IMR-90 (cell line): ENCODE data around the gene PSD2. TPM values are rescaled to one million over a fixed set of nuclear protein-coding genes. Genes with fewer than 3 reads are reported as not detected.

ENCODE experiments used
- ATAC-seq: fragments of 200-7000 bp; cut with Tn5 transposase; 2 replicates; pipeline ENCODE4 v1.9.1; 2020; ENCODE audit warnings: low read depth, mild to moderate bottlenecking, moderate library complexity
- BruUV-seq: library from RNA; stranded (reverse); fragments of 400-500 nt; replicated peaks from 2 replicates; lab custom pipeline; 2021; lab: Mats Ljungman, UMichigan
- CTCF ChIA-PET: fragments of 300-600 bp; formaldehyde crosslinking; extraction: SDS; loops from one replicate; lab custom pipeline; 2021; ENCODE audit warnings: antibody characterized with exemption; lab: Yijun Ruan, JAX
- POLR2A ChIA-PET: fragments of 300-600 bp; sonication (Branson Sonifier 250); formaldehyde crosslinking; loops from one replicate; lab custom pipeline; 2022; ENCODE audit warnings: antibody characterized with exemption; ENCODE audit not compliant: unreplicated experiment; lab: Charles Lee
- DNase-seq: peaks from one replicate; pipeline ENCODE4 v3.0.0; 2013
- H2AFZ ChIP-seq: replicated peaks from 2 replicates; pipeline ENCODE3; 2013; ENCODE audit warnings: low read length, mild to moderate bottlenecking; ENCODE audit not compliant: poor library complexity
- H2AK5ac ChIP-seq: 2 replicates; pipeline ENCODE4 v1.6.1; 2013; ENCODE audit warnings: low read depth, low read length, inconsistent platforms
- H2AK9ac ChIP-seq: replicated peaks from 2 replicates; pipeline ENCODE3; 2013; ENCODE audit warnings: mild to moderate bottlenecking, low read depth, low read length, moderate library complexity; ENCODE audit not compliant: poor library complexity
- H2BK120ac ChIP-seq: 2 replicates; pipeline ENCODE4 v1.6.1; 2013; ENCODE audit warnings: low read depth, low read length, inconsistent platforms
- H2BK15ac ChIP-seq: 3 replicates; pipeline ENCODE4 v1.6.1; 2013; ENCODE audit warnings: low read depth, low read length, inconsistent platforms
- H2BK20ac ChIP-seq: 2 replicates; pipeline ENCODE4 v1.6.1; 2013; ENCODE audit warnings: low read depth, mild to moderate bottlenecking, inconsistent platforms, low read length, moderate library complexity
- H2BK5ac ChIP-seq: 2 replicates; pipeline ENCODE4 v1.6.1; 2013; ENCODE audit warnings: mild to moderate bottlenecking, low read depth, low read length, inconsistent platforms; ENCODE audit not compliant: poor library complexity, severe bottlenecking
- H3K14ac ChIP-seq: replicated peaks from 2 replicates; pipeline ENCODE4 v1.6.1; 2013; ENCODE audit warnings: low read depth, low read length, inconsistent platforms
- H3K18ac ChIP-seq: 2 replicates; pipeline ENCODE4 v1.6.1; 2013; ENCODE audit warnings: low read depth, low read length, control low read depth
- H3K23ac ChIP-seq: 2 replicates; pipeline ENCODE4 v1.6.1; 2013; ENCODE audit warnings: low read depth, low read length, inconsistent platforms
- H3K27ac ChIP-seq: 2 replicates; pipeline ENCODE4 v1.5.1; 2013; ENCODE audit warnings: mild to moderate bottlenecking, control low read depth, low read length; ENCODE audit not compliant: insufficient read depth
- H3K27me3 ChIP-seq: 2 replicates; pipeline ENCODE4 v1.6.1; 2013; ENCODE audit warnings: low read length; ENCODE audit not compliant: control insufficient read depth, insufficient read depth
- H3K36me3 ChIP-seq: 2 replicates; pipeline ENCODE4 v1.6.1; 2013; ENCODE audit warnings: low read length, mixed read lengths; ENCODE audit not compliant: control insufficient read depth, insufficient read depth
- H3K4ac ChIP-seq: 2 replicates; pipeline ENCODE4 v1.6.1; 2013; ENCODE audit warnings: low read depth, low read length, inconsistent platforms
- H3K4me1 ChIP-seq: 2 replicates; pipeline ENCODE4 v1.6.1; 2013; ENCODE audit warnings: low read length, mixed read lengths; ENCODE audit not compliant: control insufficient read depth, insufficient read depth
- H3K4me2 ChIP-seq: 2 replicates; pipeline ENCODE4 v1.6.1; 2013; ENCODE audit warnings: low read depth, mild to moderate bottlenecking, control low read depth, low read length, moderate library complexity
- H3K4me3 ChIP-seq: 2 replicates; pipeline ENCODE4 v1.5.1; 2013; ENCODE audit warnings: low read depth, mild to moderate bottlenecking, control low read depth, low read length, moderate library complexity; ENCODE audit not compliant: insufficient read depth
- H3K56ac ChIP-seq: 2 replicates; pipeline ENCODE4 v1.6.1; 2013; ENCODE audit warnings: low read length, inconsistent platforms; ENCODE audit not compliant: insufficient read depth; ENCODE audit errors: extremely low read depth
- H3K79me1 ChIP-seq, 2 experiments: 2 replicates each; pipeline ENCODE4 v1.6.1; 2013; ENCODE audit warnings: low read length in 2 of 2, inconsistent platforms in 1 of 2, low read depth in 1 of 2
- H3K9ac ChIP-seq: 2 replicates; pipeline ENCODE4 v1.6.1; 2013; ENCODE audit warnings: low read depth, low read length, control low read depth
- H3K9me1 ChIP-seq: 2 replicates; pipeline ENCODE4 v1.6.1; 2013; ENCODE audit warnings: low read length, inconsistent platforms; ENCODE audit not compliant: insufficient read depth
- H3K9me3 ChIP-seq: 2 replicates; pipeline ENCODE4 v1.6.1; 2013; ENCODE audit warnings: low read length; ENCODE audit not compliant: control insufficient read depth, insufficient read depth
- H4K20me1 ChIP-seq: 2 replicates; pipeline ENCODE4 v1.6.1; 2013; ENCODE audit warnings: low read length, inconsistent platforms; ENCODE audit not compliant: insufficient read depth
- H4K5ac ChIP-seq: 2 replicates; pipeline ENCODE4 v1.6.1; 2013; ENCODE audit warnings: mild to moderate bottlenecking, low read depth, low read length, control low read depth
- H4K8ac ChIP-seq, 2 experiments: 2 replicates each; pipeline ENCODE4 v1.6.1; 2013; ENCODE audit warnings: low read depth in 2 of 2, low read length in 2 of 2, control low read depth in 1 of 2, inconsistent platforms in 1 of 2
- H4K91ac ChIP-seq: 2 replicates; pipeline ENCODE4 v1.6.1; 2013; ENCODE audit warnings: low read depth, low read length, inconsistent platforms; ENCODE audit not compliant: insufficient read depth
- CTCF ChIP-seq: conservative IDR thresholded peaks from 2 replicates; pipeline ENCODE4 v1.5.1; 2012; ENCODE audit warnings: mild to moderate bottlenecking, low read depth, low read length, improper control_type of control experiment
- MAZ ChIP-seq: IDR thresholded peaks from 2 replicates; pipeline ENCODE4 v1.6.1; 2012; ENCODE audit warnings: low read depth, mild to moderate bottlenecking, low read length, improper control_type of control experiment, moderate library complexity, borderline replicate concordance
- WGBS, 2 experiments: methylation state at CpG; one replicate each; pipeline versions ENCODE4 v1.1.5 to v1.1.7; 2013; ENCODE audit warnings: missing lambda C conversion rate in 2 of 2; ENCODE audit not compliant: insufficient read length in 1 of 2; ENCODE audit errors: extremely low coverage in 2 of 2; 5-methylcytosine and 5-hydroxymethylcytosine counted together
- dilution Hi-C: fragments of 300-500 bp; cut with HindIII; formaldehyde crosslinking; loops from one replicate; pipeline ENCODE4 v1.14.3; 2018; ENCODE audit warnings: low sequenced_read_pairs; ENCODE audit not compliant: unreplicated experiment
- in situ Hi-C: fragments of 300-500 bp; cut with MboI; formaldehyde crosslinking; loops from 3 replicates; pipeline ENCODE4 v1.14.3; 2019; ENCODE audit warnings: low sequenced_read_pairs, inconsistent platforms, mixed read lengths
- intact Hi-C: fragments of 100-400 bp; cut with micrococcal nuclease; formaldehyde crosslinking; loops from 2 replicates; pipeline ENCODE4 v1.10.0; 2022
- polyA plus RNA-seq, 3 experiments: library from polyadenylated mRNA; depleted of rRNA; stranded (reverse); fragments of >200 nt; gene quantifications; 2 replicates each; pipeline ENCODE4 v1.2.3, GENCODE V29; 2012; ENCODE audit warnings: low replicate concordance in 1 of 3
- total RNA-seq: library from RNA; depleted of rRNA; stranded (reverse); fragments of >200 nt; gene quantifications from 2 replicates; pipeline ENCODE4 v1.2.3, GENCODE V29; 2012

PSD2 gene
- total and polyA plus RNA-seq, 2 of the 4 experiments (the other 2 are of a cell fraction): 0.05 TPM; not detected in 1

GRCh38 chr5:139852696-139853095 lies 57.1 kb downstream of the PSD2 start:
- Histone ChIP-seq H2AK5ac (no peak overlapping the region), H3K79me1 (no peaks in the 10 kb centered on the region), H3K18ac (no peak overlapping the region), H2AK9ac (no peak overlapping the region), H3K27ac (no peak overlapping the region), H3K23ac (no peak overlapping the region), H2BK15ac (no peak overlapping the region), H3K56ac (no peak overlapping the region), H2BK20ac (no peak overlapping the region), H3K4ac (no peak overlapping the region), H3K36me3 (no peaks in the 10 kb centered on the region), H3K9me1 (0 out of 2 replicates have a peak, but pooled peaks cover 4% of the 10 kb centered on the region), H4K5ac (no peak overlapping the region), H2BK120ac (no peak overlapping the region), H4K20me1 (no peaks in the 10 kb centered on the region), H4K91ac (no peak overlapping the region), H3K4me3 (no peak overlapping the region), H2AFZ (no peak overlapping the region), H2BK5ac (no peak overlapping the region), H3K9ac (no peak overlapping the region), H3K27me3 (peaks cover 66% of the 10 kb centered on the region), H4K8ac (no peak overlapping the region), H3K14ac (no peak overlapping the region), H3K4me1 (no peaks in the 10 kb centered on the region), H3K9me3 (no peaks in the 10 kb centered on the region), H3K4me2 (no peak overlapping the region)
- DNase-seq (no peak), ATAC-seq (no peak)
- in situ Hi-C loops: no loop called here
- no peak for TF ChIP-seq CTCF
- TF ChIP-seq MAZ: no peak
- dilution Hi-C loops: no loop called here
- POLR2A ChIA-PET: interaction anchor here (0.5 kb wide), 1 partner anchor 148 kb away, joined by 10 read pairs; no protein-coding TSS in a partner anchor
- intact Hi-C loops: no loop called here
- CTCF ChIA-PET: interaction anchor here (0.8 kb wide), 1 partner anchor 116 kb away, joined by 4 read pairs; no protein-coding TSS in a partner anchor
- no CpG with 5 or more reads among the region's 8 CpGs for WGBS, 2 experiments
- BruUV-seq: no TSS peak
